ENCODE results near the gene NEK7.
"Not testable (repeated sequence)": the region's sequence is repeated elsewhere in the genome, so short reads cannot be mapped to it uniquely, and the experiment has no call there.

DNA sequence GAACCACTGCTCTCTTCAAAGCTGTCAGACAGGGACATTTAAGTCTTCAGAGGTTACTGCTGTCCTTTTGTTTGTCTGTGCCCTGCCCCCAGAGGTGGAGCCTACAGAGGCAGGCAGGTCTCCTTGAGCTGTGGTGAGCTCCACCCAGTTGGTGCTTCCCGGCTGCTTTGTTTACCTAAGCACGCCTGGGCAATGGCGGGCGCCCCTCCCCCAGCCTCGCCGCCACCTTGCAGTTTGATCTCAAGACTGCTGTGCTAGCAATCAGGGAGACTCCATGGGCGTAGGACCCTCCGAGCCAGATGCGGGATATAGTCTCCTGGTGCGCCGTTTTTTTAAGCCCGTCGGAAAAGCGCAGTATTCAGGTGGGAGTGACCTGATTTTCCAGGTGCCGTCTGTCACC is 158.0 kb downstream of the NEK7 start:
- not testable (repeated sequence) for TF ChIP-seq EZH2 (IDR thresholded peaks at IDR 0.05; ENCODE audit: insufficient read depth, poor library complexity, severe bottlenecking); EZH2phosphoT487 (IDR thresholded peaks at IDR 0.05; ENCODE audit: insufficient read depth, low read depth)

Data from GM23248 (cell line).